GM12891 (cell line): ENCODE measurements around the gene TSPYL1.

Source experiments
- PAX5 ChIP-seq: IDR thresholded peaks from 2 replicates; pipeline ENCODE4 v1.6.1; 2011; ENCODE audit warnings: low read length, moderate library complexity, mild to moderate bottlenecking; ENCODE audit not compliant: insufficient read depth, severe bottlenecking
- POLR2A ChIP-seq: IDR thresholded peaks from 2 replicates; pipeline ENCODE4 v1.6.1; 2011; ENCODE audit warnings: low read depth, low read length, control low read depth
- POLR2AphosphoS5 ChIP-seq: IDR thresholded peaks from 2 replicates; pipeline ENCODE4 v1.6.1; 2011; ENCODE audit warnings: low read depth, low read length, control low read depth
- TAF1 ChIP-seq: IDR thresholded peaks from 2 replicates; pipeline ENCODE4 v1.6.1; 2011; ENCODE audit warnings: low read depth, low read length, control low read depth

GRCh38 chr6:116307633-116308032 lies 27.9 kb upstream of the TSPYL1 start:
- TF ChIP-seq POLR2A (no peak), POLR2AphosphoS5 (no peak), PAX5 (no peak), TAF1 (no peak)
